Right renal pelvis (tissue), 4 donors: Measurements from ENCODE around the gene PGRMC1. TPM values are rescaled to one million over a fixed set of nuclear protein-coding genes. Genes with fewer than 3 reads are reported as not detected.
"Not testable (repeated sequence)": the region's sequence is repeated elsewhere in the genome, so short reads cannot be mapped to it uniquely, and the experiment has no call there.

Experiments
- DNase-seq, 4 donors: peaks; one replicate each; pipeline ENCODE4 v3.0.0-alpha.2; 2013; ENCODE audit warnings: low read depth in 4 of 4, low spot score in 3 of 4, missing footprints in 1 of 4
- polyA plus RNA-seq, 4 donors: library from polyadenylated mRNA; unstranded; fragments of 120-200 nt; gene quantifications; one replicate each; pipeline ENCODE4 v1.2.1, GENCODE V29; 2013; ENCODE audit not compliant: insufficient read length in 4 of 4

The PGRMC1 gene
- polyA plus RNA-seq, 4 donors, result 293 to 346 (median 313) TPM

GRCh38 chrX:119231936-119232445, 4.1 kb upstream of the PGRMC1 start:
- DNase-seq, result no peak

GRCh38 chrX:119235051-119235511, 1.0 kb upstream of the PGRMC1 start:
- DNase-seq, result no peak

GRCh38 chrX:119236623-119237561, 807 bp downstream of the PGRMC1 start:
- DNase-seq, result no peak

GRCh38 chrX:119237562-119237942, 1.5 kb downstream of the PGRMC1 start:
- no peak for DNase-seq

GRCh38 chrX:119238557-119238956, 2.5 kb downstream of the PGRMC1 start:
- no peak for DNase-seq

- DNase-seq, result no peak
These were observed 4.3 kb downstream of the PGRMC1 start for GRCh38 chrX:119240356-119240755.

- DNase-seq, result no peak
These were observed 11.6 kb downstream of the PGRMC1 start for GRCh38 chrX:119247702-119248101.

- no peak for DNase-seq
These were observed 13.8 kb downstream of the PGRMC1 start for GRCh38 chrX:119249891-119250290.

- DNase-seq, result no peak
These were observed 15.3 kb downstream of the PGRMC1 start for GRCh38 chrX:119251386-119251785.

- no peak for DNase-seq
These were observed 16.6 kb downstream of the PGRMC1 start for GRCh38 chrX:119252716-119253115.

- DNase-seq, result no peak
These were observed 30.4 kb downstream of the PGRMC1 start for GRCh38 chrX:119266364-119266995.

- not testable (repeated sequence) for DNase-seq
These were observed 31.0 kb downstream of the PGRMC1 start for GRCh38 chrX:119267115-119267514.

- DNase-seq, result no peak
These were observed 36.9 kb downstream of the PGRMC1 start for GRCh38 chrX:119272882-119273419.

GRCh38 chrX:119273420-119274192, 37.5 kb downstream of the PGRMC1 start:
- peak in 1 of 4 donors; percentile 10 for DNase-seq

- not testable (repeated sequence) for DNase-seq
These were observed 46.3 kb downstream of the PGRMC1 start for GRCh38 chrX:119282347-119282746.

GRCh38 chrX:119288890-119289393, 52.9 kb downstream of the PGRMC1 start:
- DNase-seq, result no peak

- no peak for DNase-seq
These were observed 54.4 kb downstream of the PGRMC1 start for GRCh38 chrX:119290476-119290875.

GRCh38 chrX:119291246-119291645, 55.2 kb downstream of the PGRMC1 start:
- DNase-seq, result not testable (repeated sequence)

- DNase-seq, result no peak
These were observed 56.4 kb downstream of the PGRMC1 start for GRCh38 chrX:119292445-119292844.
